Stimulated activated CD4-positive, alpha-beta T cell treated with anti-CD3 and anti-CD28 coated beads, Interleukin-4, amount 100 ng/mL, for 48 hours (primary cell): Measurements from ENCODE around the gene STK32B.

Experiments used
- DNase-seq, 2 donors: peaks; one replicate each; pipeline ENCODE4 v3.0.0-alpha.2; 2020; ENCODE audit warnings: low read depth in 2 of 2

The STK32B gene

GRCh38 chr4:5444918-5445517 lies 393.7 kb downstream of the STK32B start:
- no peak for DNase-seq

- DNase-seq: no peak
Measured at GRCh38 chr4:5446595-5447226, 395.4 kb downstream of the STK32B start.

DNA sequence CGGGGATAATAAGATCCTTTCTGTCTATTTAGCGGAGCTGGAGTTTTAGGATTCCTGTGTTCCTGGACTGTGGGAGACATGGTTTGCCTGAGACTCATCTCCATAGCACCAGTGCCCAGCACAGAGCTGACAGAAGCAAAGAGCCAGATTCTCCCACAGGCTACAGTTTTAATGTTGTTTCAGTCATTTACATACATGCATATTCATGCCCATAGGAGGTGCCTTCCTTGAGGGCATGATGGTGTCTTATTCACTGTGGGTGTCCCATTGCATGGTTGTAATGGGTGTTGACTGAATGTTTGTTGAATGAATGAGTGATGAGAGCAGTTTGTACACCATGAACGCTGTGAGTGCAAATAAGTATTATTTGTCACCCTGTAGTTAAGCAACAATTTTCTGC lies 396.5 kb downstream of the STK32B start:
- no peak for DNase-seq

DNA sequence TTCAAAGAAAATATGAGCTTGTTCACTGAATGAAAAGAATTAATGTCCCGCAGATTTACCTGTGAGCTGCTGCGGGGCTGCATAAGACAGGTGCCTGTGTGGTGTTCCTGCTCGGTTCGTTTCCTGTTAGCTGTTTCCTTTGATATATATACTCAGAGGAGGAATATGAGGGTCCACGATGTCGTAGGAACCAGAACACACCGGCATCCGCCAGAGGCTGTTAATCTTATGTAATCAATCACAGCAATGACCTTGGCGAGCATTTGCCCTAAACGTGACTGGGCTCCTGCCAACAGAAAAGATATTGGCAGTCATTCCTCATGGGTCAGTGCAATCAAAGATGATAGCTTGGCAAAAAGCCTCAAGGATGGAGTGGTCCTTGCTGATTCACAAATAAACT lies 396.9 kb downstream of the STK32B start:
- DNase-seq: no peak

DNA sequence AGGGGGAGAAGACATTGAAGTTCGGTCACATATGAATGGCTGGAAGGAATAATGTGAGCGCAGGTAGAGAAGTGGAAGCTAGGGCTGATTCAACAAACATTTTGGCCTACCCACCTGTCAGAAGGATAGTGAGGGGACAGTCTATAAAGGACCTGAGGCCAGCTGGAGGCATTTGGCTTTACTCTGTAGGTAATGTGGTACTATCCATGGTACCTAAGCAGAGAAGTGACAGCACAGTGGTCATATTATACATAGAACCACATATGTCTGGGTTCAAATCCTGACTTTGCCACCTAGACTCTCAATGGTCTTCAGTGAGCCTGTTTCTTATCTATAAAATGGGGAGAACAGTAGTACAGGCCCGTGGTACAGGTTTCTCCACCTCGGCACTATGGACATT lies 400.0 kb downstream of the STK32B start:
- DNase-seq: no peak

GRCh38 chr4:5452156-5452555 lies 400.9 kb downstream of the STK32B start:
- DNase-seq: no peak

GRCh38 chr4:5455003-5455585 lies 403.8 kb downstream of the STK32B start:
- DNase-seq: no peak

- no peak for DNase-seq
Measured at GRCh38 chr4:5456296-5456845, 405.1 kb downstream of the STK32B start.

DNA sequence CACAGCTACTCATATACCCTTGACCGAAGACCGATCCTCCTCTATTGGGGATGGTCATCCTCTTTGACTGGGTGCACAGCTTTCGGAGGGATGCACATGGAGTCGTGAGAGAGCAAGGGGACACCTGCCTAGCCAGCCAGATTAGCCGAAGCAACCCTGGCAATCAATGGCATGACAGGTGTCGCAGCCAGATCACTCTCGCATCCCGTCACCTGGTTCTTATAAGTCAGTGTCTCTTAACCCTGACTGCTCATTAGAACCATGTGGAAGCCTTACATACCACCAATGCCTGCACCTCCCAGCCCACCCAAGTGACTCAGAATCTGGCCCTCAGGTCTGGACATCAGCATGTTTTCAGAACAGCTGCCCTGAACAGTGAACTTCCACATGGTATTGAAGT lies 407.4 kb downstream of the STK32B start:
- no peak for DNase-seq

DNA sequence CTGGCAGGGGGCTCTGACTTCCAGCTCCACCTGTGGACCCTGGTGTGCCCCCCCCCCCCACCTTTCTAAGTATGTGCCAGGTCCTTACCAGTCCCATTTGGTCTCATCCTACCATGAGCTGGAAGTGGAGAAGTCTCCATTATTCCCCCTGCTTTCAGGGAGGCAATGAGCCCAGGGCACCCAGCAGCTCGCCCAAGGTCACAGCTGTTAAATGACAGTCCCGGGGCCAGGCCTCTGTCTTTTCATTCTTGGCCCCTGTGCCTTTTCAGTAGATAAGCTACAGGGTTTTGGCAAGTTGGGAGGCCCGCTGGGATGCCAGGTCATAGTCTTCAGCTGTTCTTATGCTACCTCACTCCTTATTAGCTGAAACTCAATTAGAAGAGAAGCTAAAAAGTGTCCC lies 408.0 kb downstream of the STK32B start:
- DNase-seq: no peak

DNA sequence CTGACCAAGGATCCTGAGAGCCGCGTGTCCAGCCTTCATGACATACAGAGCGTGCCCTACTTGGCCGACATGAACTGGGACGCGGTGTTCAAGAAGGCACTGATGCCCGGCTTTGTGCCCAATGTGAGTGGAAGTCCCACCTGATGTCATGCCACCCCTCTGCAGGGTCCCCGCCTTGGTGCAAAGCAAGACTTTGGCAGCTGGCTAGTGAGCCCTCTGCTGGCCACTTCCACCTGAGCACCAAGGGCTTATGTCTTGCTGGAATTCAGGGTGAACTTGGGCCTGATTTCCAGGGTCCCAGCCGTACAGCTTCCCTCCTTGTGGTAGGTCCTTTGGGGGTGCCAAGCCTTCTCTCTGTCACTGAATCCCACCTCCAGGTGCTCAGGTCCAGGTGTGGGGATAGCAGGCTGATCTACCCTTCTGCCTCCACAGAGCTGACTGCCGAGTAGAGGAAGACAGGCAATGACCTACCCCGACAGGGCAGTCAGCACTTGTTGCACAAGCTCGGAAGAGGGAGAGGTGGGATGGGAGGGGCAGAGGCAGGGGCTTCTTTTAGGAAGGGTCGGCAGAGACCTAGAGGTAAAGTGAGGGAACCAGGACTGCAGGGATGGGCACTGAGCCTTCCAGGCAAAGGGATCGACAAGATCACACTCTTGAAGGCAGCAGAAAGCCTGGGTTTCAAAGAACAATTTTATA lies 409.0 kb downstream of the STK32B start:
- no peak for DNase-seq

GRCh38 chr4:5461477-5461876 lies 410.2 kb downstream of the STK32B start:
- no peak for DNase-seq

- DNase-seq: no peak
Measured at GRCh38 chr4:5462254-5462835, 411.1 kb downstream of the STK32B start.

GRCh38 chr4:5462896-5463295 lies 411.6 kb downstream of the STK32B start:
- no peak for DNase-seq

GRCh38 chr4:5463361-5463760 lies 412.1 kb downstream of the STK32B start:
- no peak for DNase-seq

DNA sequence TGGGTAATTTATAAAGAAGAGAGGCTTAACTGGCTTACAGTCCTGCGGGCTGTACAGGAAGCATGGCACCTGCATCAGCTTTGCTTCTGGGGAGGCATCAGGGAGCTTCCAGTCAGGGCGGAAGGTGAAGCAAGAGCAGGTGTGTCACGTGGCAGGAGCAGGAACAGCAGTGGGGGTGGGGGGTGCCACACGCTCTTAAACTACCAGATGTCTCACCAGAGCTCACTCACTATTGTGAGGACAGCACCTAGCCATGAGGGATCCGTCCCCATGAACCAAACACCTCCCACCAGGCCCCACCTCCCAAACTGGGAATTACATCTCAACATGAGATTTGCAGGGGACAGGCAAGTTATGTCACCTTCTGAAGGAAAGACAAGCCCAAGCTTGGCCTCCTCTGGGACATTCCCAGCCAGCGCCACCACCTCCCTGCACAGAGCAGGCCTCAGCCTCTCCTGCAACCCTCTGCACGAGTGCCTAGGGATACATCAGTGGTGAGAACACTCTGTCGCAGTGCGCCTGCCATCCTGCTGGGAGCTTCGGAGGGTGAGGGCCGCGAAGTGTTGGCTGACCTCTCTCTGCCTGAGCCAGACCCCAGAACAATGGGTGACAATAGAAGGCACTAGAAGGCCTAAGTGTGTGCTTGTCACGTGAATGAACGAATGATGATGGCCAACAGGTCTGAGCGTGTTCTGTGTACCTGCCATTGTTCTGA lies 412.8 kb downstream of the STK32B start:
- DNase-seq: no peak

DNA sequence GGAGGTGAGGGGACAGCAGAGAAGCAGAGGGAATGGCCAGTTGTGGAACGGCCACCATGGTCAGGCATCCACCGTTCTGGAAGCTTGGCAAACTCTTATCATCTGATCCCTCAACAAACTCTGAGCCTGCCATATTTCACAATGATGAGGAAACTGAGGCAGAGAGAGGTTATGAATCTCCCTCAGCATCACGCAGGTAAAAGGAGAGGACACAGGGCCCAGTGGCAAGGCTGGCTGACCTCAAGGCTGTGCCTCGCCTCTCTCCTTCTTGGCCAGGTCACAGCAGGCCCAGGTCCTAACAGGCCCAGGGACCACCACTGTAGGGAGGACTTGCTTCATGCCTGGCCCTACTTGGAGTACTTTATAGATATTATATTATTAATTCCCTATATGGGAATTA lies 414.2 kb downstream of the STK32B start:
- no peak for DNase-seq

GRCh38 chr4:5465956-5466355 lies 414.7 kb downstream of the STK32B start:
- no peak for DNase-seq

DNA sequence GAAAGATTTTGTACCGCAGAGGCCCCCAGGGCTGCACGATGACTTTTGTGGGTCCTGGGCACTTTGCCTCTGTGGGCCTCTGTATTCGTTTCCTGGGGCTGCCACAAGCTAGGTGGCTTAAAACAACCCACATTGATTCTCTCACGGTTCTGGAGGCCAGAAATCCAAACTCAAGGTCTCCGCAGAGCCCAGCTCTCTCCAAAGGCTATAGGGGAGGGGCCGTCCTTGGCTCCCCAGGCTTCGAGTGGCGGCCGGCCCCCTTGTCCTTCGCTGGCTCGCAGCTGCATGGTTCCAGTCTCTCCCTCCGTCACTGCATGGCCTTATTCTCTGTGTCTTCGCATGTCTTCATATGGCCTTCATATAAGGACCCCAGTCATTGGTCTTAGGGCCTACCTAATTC lies 415.8 kb downstream of the STK32B start:
- no peak for DNase-seq

DNA sequence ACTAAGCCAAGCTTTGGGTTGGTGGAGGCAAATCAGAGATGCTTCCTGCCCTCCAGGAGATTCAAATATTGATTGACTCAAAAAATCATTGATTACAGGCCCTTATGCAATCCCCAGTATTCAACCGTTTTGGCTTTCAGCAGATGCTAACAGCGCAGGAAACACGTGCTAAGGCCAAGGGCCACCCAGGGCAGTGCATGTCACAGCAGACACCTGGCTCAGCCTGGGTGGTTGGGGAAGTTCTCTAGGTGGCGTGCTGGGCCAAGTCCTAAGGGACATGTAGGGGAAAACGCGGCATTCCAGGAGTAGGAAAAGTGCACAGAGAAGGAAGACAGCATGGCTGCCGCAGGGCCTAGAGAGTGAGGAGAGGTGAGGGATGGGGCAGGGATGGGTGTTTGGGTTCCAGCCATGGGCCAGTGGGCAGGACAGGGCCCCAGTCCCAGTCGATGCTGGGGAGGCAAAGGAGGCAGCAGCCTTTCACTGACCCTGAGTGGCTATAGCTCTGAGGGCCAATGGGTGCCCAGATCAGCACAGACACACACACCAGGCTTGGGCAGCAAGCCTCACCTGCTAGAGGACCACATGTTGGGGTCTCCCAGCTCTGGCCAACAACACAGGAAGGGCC lies 418.0 kb downstream of the STK32B start:
- no peak for DNase-seq

- DNase-seq: no peak
Measured at GRCh38 chr4:5469861-5470260, 418.6 kb downstream of the STK32B start.
